ENCODE results near the gene DLG5.

The DLG5 gene

GRCh38 chr10:77946084-77946483 is 19.5 kb upstream of the DLG5 start:
- no peak for DNase-seq

- DNase-seq, result no peak
Observed at GRCh38 chr10:77944519-77944918, 18.0 kb upstream of the DLG5 start.

- no peak for DNase-seq
Observed at GRCh38 chr10:77943121-77943901, 16.8 kb upstream of the DLG5 start.

- DNase-seq, result no peak
Observed at GRCh38 chr10:77941790-77942189, 15.2 kb upstream of the DLG5 start.

- no peak for DNase-seq
Observed at GRCh38 chr10:77940627-77941026, 14.1 kb upstream of the DLG5 start.

- no peak for DNase-seq
Observed at GRCh38 chr10:77940225-77940624, 13.7 kb upstream of the DLG5 start.

GRCh38 chr10:77939561-77940001 is 13.0 kb upstream of the DLG5 start:
- no peak for DNase-seq

GRCh38 chr10:77936697-77937567 is 10.4 kb upstream of the DLG5 start:
- no peak for DNase-seq

- DNase-seq, result no peak
Observed at GRCh38 chr10:77932016-77932715, 5.6 kb upstream of the DLG5 start.

- DNase-seq, result no peak
Observed at GRCh38 chr10:77927402-77928246, 1.1 kb upstream of the DLG5 start.

GRCh38 chr10:77925795-77926565 is 575 bp downstream of the DLG5 start:
- DNase-seq, result no peak

- DNase-seq, result no peak
Observed at GRCh38 chr10:77925410-77925794, 1.2 kb downstream of the DLG5 start.

GRCh38 chr10:77922566-77923179 is 3.9 kb downstream of the DLG5 start:
- DNase-seq, result no peak

GRCh38 chr10:77922055-77922454 is 4.5 kb downstream of the DLG5 start:
- DNase-seq, result no peak

GRCh38 chr10:77921395-77921794 is 5.2 kb downstream of the DLG5 start:
- no peak for DNase-seq

- DNase-seq, result no peak
Observed at GRCh38 chr10:77920495-77920894, 6.1 kb downstream of the DLG5 start.

GRCh38 chr10:77919713-77920108 is 6.8 kb downstream of the DLG5 start:
- no peak for DNase-seq

GRCh38 chr10:77915319-77916105 is 11.0 kb downstream of the DLG5 start:
- no peak for DNase-seq

- no peak for DNase-seq
Observed at GRCh38 chr10:77913090-77913489, 13.5 kb downstream of the DLG5 start.

GRCh38 chr10:77912576-77912975 is 14.0 kb downstream of the DLG5 start:
- DNase-seq, result no peak

All from central memory CD4-positive, alpha-beta T cell (primary cell).